Measurements from ENCODE around the gene GRHL1. TPM values are rescaled to one million over a fixed set of nuclear protein-coding genes. Genes with fewer than 3 reads are reported as not detected.

The GRHL1 gene, protein sequence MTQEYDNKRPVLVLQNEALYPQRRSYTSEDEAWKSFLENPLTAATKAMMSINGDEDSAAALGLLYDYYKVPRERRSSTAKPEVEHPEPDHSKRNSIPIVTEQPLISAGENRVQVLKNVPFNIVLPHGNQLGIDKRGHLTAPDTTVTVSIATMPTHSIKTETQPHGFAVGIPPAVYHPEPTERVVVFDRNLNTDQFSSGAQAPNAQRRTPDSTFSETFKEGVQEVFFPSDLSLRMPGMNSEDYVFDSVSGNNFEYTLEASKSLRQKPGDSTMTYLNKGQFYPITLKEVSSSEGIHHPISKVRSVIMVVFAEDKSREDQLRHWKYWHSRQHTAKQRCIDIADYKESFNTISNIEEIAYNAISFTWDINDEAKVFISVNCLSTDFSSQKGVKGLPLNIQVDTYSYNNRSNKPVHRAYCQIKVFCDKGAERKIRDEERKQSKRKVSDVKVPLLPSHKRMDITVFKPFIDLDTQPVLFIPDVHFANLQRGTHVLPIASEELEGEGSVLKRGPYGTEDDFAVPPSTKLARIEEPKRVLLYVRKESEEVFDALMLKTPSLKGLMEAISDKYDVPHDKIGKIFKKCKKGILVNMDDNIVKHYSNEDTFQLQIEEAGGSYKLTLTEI
- total RNA-seq: 1 to 10 TPM in 3 of 4 donors, not detected in 1; 1.3 to 6.6 (median 1.5) TPM

DNA sequence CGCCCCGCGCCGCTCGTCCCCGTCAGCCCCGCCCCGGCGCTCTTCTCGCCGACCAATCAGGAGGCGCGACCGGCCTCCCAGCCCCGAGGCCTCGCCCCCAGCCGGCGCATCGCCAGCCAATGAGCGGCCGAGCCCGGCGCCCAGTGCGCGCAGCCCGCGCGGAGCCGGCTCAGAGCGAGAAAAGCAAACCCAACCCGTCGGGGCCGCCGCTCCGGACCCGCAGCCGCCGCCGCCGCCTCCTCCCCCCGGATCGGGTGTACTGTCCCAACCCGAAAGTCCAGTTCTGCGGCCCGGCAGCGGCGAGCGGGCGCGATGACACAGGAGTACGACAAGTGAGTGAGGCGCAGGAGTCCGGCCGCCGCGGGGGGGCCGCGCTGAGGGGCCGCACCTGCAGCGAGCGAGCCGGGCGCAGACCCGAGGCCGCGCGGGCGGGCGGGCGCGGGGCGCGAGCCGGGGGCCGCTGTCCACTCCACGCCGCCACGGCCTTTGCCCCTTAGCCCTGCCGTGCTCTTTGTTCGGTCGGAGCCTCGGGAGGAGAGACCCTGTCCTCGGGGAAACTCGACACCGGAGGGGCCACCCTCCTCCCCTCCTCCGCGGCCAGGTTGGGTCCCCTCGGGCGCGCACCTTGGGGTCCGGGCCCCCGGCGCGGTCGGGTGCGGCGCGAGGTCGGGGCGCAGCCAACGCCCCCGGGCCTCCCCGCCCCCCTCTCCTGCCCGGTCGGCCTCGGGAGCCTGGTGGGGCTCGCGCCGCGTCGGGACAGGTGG lies at the start of gene GRHL1:
GRHL1 (plus strand) TSS at position 172 of the 764 bp plus-strand sequence; CDS start at position 313, 141 bp downstream.
- Histone ChIP-seq H3K27ac (peak within 1 kb of the TSS in 3 of 4 donors; percentile 29 to 72 (median 68)), H3K4me1 (peaks cover 0 to 13% (median 4%) of the 10 kb centered on the region in 4 donors), H3K4me3 (peak within 1 kb of the TSS; percentile 73 to 89 (median 84)), H3K27me3 (peaks cover 0 to 6% of the 10 kb centered on the region in 2 donors), H3K36me3 (no peaks in the 10 kb centered on the region), H3K9me3 (no peaks in the 10 kb centered on the region)
- TF ChIP-seq, protein P1, sequence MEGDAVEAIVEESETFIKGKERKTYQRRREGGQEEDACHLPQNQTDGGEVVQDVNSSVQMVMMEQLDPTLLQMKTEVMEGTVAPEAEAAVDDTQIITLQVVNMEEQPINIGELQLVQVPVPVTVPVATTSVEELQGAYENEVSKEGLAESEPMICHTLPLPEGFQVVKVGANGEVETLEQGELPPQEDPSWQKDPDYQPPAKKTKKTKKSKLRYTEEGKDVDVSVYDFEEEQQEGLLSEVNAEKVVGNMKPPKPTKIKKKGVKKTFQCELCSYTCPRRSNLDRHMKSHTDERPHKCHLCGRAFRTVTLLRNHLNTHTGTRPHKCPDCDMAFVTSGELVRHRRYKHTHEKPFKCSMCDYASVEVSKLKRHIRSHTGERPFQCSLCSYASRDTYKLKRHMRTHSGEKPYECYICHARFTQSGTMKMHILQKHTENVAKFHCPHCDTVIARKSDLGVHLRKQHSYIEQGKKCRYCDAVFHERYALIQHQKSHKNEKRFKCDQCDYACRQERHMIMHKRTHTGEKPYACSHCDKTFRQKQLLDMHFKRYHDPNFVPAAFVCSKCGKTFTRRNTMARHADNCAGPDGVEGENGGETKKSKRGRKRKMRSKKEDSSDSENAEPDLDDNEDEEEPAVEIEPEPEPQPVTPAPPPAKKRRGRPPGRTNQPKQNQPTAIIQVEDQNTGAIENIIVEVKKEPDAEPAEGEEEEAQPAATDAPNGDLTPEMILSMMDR (IDR thresholded peaks at IDR 0.05): no peak
- TF ChIP-seq POLR2A (IDR thresholded peaks at IDR 0.05): no peak
- peak; percentile 86 to 97 (median 96) for DNase-seq

DNA sequence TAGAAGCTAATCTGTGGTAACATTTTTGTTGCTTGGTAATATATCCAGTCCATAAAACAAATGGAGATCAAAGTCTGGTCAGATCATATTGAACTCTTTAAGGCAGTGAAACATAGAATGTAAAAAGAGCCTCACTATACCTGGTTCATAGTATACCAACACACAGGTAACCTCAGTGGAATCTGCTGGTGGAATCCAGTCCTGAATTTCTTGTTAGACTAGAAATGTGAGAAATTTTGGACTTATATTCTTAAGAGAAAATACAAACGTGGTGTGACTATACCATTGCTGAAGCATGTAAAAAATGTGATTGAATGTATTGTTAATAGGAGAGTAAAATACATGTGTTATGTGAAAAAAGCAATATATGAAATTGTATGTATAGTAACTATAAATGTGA lies 46.1 kb upstream of the GRHL1 start:
- TF ChIP-seq POLR2A (IDR thresholded peaks at IDR 0.05): no peak
- TF ChIP-seq, protein P1 (IDR thresholded peaks at IDR 0.05): no peak
- Histone ChIP-seq H3K36me3 (no peaks in the 10 kb centered on the region), H3K27me3 (no peaks in the 10 kb centered on the region), H3K9me3 (no peaks in the 10 kb centered on the region), H3K4me1 (no peaks in the 10 kb centered on the region), H3K4me3 (no peak overlapping the region), H3K27ac (no peak overlapping the region)
- no peak for DNase-seq

DNA sequence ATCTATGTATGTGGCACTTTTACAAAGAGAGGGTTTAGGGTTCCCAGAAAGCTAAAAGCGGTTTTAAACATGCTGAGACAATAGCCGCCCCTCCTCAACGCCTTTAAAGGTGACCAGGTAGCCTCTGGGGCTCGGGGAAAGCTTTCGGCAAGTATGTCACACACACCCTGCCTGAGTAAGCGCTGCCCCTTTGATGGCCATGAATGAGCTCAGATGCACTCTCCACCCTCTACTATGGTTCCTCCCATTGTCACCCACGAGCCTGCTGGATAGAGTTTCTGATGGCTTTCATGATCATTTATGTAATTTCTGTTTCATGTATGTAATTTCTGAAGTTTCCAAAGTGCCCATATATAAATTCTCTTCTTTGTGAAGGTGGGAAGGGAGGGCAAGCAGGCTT lies 44.1 kb upstream of the GRHL1 start:
- no peak overlapping the region for H3K27ac ChIP-seq
- H3K36me3 ChIP-seq: no peaks in the 10 kb centered on the region
- no peak overlapping the region for H3K4me3 ChIP-seq
- DNase-seq: no peak
- no peaks in the 10 kb centered on the region for H3K27me3 ChIP-seq
- no peak for TF ChIP-seq POLR2A (IDR thresholded peaks at IDR 0.05)
- TF ChIP-seq, protein P1 (IDR thresholded peaks at IDR 0.05): no peak
- H3K4me1 ChIP-seq: no peaks in the 10 kb centered on the region
- H3K9me3 ChIP-seq: no peaks in the 10 kb centered on the region

DNA sequence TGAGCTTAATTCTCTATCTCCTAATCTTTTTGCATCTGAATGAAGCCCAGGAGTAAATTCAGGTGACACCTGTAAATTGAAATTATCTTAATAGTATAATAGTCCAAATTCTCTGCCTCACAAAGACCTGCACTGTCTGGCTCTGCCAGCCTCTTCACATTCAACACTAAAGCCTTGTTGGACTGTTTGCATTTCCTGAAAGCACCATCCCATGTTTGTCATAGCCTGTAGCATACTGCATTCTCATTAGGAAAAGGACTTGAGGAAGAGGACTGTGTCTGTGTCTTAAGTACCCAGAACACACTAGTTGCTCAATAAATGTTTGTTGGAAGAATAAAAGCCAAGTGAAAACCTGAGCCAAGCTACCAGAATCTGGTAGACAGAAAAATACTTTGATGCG lies 42.9 kb upstream of the GRHL1 start:
- Histone ChIP-seq H3K27me3 (no peaks in the 10 kb centered on the region), H3K9me3 (no peaks in the 10 kb centered on the region), H3K36me3 (peaks cover 0 to 6% (median 0%) of the 10 kb centered on the region in 3 donors), H3K27ac (no peak overlapping the region), H3K4me3 (no peak overlapping the region), H3K4me1 (no peaks in the 10 kb centered on the region)
- DNase-seq: no peak
- TF ChIP-seq POLR2A (IDR thresholded peaks at IDR 0.05): no peak
- TF ChIP-seq, protein P1 (IDR thresholded peaks at IDR 0.05): no peak

DNA sequence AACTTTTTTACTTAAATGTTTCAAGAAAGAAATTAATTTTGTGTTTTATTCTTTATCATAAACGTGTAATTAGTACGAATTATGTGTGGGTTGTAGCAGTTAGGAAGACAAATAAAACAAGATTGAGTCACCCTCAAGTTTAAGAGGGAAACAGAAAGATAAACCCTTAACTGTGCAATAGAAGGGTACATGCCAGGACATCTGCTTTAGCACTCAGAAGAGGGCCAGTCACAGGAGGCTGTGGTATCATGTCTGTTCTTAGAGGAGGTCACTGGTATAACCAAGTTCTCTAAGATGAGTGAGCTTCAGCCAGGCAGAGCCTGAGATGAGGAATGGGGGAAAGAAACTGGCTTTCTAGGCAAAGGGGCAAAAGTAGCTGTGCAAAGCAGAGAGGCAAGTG lies 42.4 kb upstream of the GRHL1 start:
- Histone ChIP-seq H3K4me3 (no peak overlapping the region), H3K36me3 (peaks cover 0 to 11% (median 0%) of the 10 kb centered on the region in 3 donors), H3K9me3 (no peaks in the 10 kb centered on the region), H3K27ac (no peak overlapping the region), H3K27me3 (no peaks in the 10 kb centered on the region), H3K4me1 (no peaks in the 10 kb centered on the region)
- TF ChIP-seq, protein P1 (IDR thresholded peaks at IDR 0.05): no peak
- no peak for TF ChIP-seq POLR2A (IDR thresholded peaks at IDR 0.05)
- no peak for DNase-seq
